Vagina (tissue), 2 donors: Measurements from ENCODE around the gene PDE4C. TPM values are rescaled to one million over a fixed set of nuclear protein-coding genes. Genes with fewer than 3 reads are reported as not detected.
A peak's percentile ranks its signal among the peaks of the same experiment; 100 is the strongest.

Experiments
- DNase-seq, 2 donors: peaks; one replicate each; pipeline ENCODE4 v3.0.0-alpha.2; 2017; ENCODE audit errors: extremely low spot score in 2 of 2
- H3K27ac ChIP-seq: fragments of 200-600 bp; sonication (generic); one replicate; pipeline ENCODE4 v1.5.1; 2019
- H3K27me3 ChIP-seq: fragments of 200-600 bp; sonication (generic); one replicate; pipeline ENCODE4 v1.5.1; 2019
- H3K36me3 ChIP-seq, 2 donors: fragments of 200-600 bp; sonication (generic); one replicate each; pipeline ENCODE4 v1.5.1; 2017 to 2019
- H3K4me1 ChIP-seq: fragments of 200-600 bp; sonication (generic); one replicate; pipeline ENCODE4 v1.5.1; 2019
- H3K4me3 ChIP-seq, 2 donors: fragments of 200-600 bp; sonication (generic); 1 replicate in 1 of 2; 2 replicates in 1 of 2; pipeline ENCODE4 v1.5.1; 2016 to 2019
- H3K9me3 ChIP-seq: fragments of 200-600 bp; sonication (generic); one replicate; pipeline ENCODE4 v1.5.1; 2019
- POLR2A ChIP-seq, 2 donors: fragments of 450-650 bp; IDR thresholded peaks; one replicate each; pipeline ENCODE4 v1.6.1; 2017; ENCODE audit warnings: antibody characterized with exemption in 2 of 2, mild to moderate bottlenecking in 2 of 2, moderate library complexity in 2 of 2
- POLR2AphosphoS5 ChIP-seq, 2 donors: sonication (generic); formaldehyde crosslinking; IDR thresholded peaks; one replicate each; pipeline ENCODE4 v1.9.0; 2017; ENCODE audit warnings: antibody characterized with exemption in 2 of 2, mild to moderate bottlenecking in 2 of 2, low read depth in 1 of 2; ENCODE audit not compliant: insufficient read depth in 1 of 2
- intact Hi-C: fragments of 100-400 bp; cut with DNase I; formaldehyde crosslinking; loops from one replicate; pipeline ENCODE4 v1.15.1; 2023
- total RNA-seq: library from RNA; depleted of rRNA; stranded (reverse); fragments of >200 nt; gene quantifications from one replicate; pipeline ENCODE4 v1.2.3, GENCODE V29; 2016
- TF ChIP-seq, protein P1 (sequence below), 3 experiments: fragments of 450-650 bp in 2 of 3; fragments of 200-600 bp in 1 of 3; sonication (generic) in 1 of 3; IDR thresholded peaks; one replicate each; pipeline ENCODE4 v1.5.1; 2017 to 2019; ENCODE audit warnings: antibody characterized with exemption in 3 of 3, mild to moderate bottlenecking in 2 of 3, moderate library complexity in 2 of 3

The PDE4C gene
- total RNA-seq, 1 donor from 2014 or later: 0.98 TPM

DNA sequence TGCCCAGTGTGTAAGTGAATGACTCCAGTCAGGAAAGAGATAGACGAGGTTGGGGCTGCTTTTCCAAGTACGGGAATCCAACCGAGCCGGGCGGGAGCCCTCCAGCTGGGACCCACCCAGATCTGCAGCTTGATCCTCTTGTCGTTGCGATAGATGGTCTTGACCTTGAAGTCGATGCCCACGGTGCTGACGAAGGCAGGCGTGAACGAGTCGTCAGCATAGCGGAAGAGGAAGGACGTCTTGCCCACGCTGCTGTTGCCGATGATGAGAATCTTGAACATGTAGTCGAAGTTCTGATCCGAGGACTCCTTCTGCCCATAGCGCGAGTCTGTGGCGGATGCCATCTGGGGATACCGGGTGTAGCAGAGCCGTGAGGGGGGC is 23.9 kb downstream of the PDE4C start:
- Histone ChIP-seq H3K27ac (no peak overlapping the region), H3K36me3 (peaks cover 0 to 18% of the 10 kb centered on the region in 2 donors), H3K4me3 (no peak overlapping the region), H3K27me3 (no peaks in the 10 kb centered on the region), H3K9me3 (no peaks in the 10 kb centered on the region), H3K4me1 (peaks cover 25% of the 10 kb centered on the region)
- no peak for DNase-seq
- intact Hi-C loops: loop anchor here (10.0 kb wide), 1 partner anchor 52 kb away; a partner anchor contains a TSS
- no peak for TF ChIP-seq POLR2AphosphoS5 (IDR thresholded peaks at IDR 0.05; ENCODE audit: insufficient read depth in 1 of 2, low read depth in 1 of 2)
- TF ChIP-seq, protein P1, sequence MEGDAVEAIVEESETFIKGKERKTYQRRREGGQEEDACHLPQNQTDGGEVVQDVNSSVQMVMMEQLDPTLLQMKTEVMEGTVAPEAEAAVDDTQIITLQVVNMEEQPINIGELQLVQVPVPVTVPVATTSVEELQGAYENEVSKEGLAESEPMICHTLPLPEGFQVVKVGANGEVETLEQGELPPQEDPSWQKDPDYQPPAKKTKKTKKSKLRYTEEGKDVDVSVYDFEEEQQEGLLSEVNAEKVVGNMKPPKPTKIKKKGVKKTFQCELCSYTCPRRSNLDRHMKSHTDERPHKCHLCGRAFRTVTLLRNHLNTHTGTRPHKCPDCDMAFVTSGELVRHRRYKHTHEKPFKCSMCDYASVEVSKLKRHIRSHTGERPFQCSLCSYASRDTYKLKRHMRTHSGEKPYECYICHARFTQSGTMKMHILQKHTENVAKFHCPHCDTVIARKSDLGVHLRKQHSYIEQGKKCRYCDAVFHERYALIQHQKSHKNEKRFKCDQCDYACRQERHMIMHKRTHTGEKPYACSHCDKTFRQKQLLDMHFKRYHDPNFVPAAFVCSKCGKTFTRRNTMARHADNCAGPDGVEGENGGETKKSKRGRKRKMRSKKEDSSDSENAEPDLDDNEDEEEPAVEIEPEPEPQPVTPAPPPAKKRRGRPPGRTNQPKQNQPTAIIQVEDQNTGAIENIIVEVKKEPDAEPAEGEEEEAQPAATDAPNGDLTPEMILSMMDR (IDR thresholded peaks at IDR 0.05): no peak
- TF ChIP-seq POLR2A (IDR thresholded peaks at IDR 0.05): no peak

DNA sequence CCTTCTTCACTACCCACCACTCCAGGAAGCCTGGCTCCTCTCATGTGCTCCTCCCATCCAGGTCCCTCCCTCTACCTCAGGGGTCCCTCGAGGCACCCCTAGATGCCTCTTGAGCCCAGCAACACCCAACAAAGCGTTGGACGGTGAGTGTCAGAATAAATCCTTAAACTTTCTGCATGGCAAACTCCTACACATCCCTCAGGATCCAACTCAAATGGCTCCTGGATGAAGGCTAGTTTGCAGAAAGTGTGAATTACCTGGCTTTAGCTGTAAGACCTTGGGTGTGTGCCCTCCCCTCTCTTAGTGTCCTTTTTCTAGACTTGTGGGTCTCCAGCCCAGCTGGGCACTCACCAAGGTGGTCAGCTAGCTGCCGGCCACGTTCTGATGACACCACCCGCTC is 27.9 kb downstream of the PDE4C start:
- intact Hi-C loops: no loop called here
- peaks cover 0 to 30% of the 10 kb centered on the region in 2 donors for H3K36me3 ChIP-seq
- TF ChIP-seq, protein P1 (IDR thresholded peaks at IDR 0.05): no peak
- TF ChIP-seq POLR2A (IDR thresholded peaks at IDR 0.05) (no peak), POLR2AphosphoS5 (IDR thresholded peaks at IDR 0.05; ENCODE audit: insufficient read depth in 1 of 2, low read depth in 1 of 2) (no peak)
- H3K4me3 ChIP-seq: no peak overlapping the region
- no peak overlapping the region for H3K27ac ChIP-seq
- H3K4me1 ChIP-seq: peaks cover 31% of the 10 kb centered on the region
- H3K9me3 ChIP-seq: no peaks in the 10 kb centered on the region
- DNase-seq: no peak
- no peaks in the 10 kb centered on the region for H3K27me3 ChIP-seq

DNA sequence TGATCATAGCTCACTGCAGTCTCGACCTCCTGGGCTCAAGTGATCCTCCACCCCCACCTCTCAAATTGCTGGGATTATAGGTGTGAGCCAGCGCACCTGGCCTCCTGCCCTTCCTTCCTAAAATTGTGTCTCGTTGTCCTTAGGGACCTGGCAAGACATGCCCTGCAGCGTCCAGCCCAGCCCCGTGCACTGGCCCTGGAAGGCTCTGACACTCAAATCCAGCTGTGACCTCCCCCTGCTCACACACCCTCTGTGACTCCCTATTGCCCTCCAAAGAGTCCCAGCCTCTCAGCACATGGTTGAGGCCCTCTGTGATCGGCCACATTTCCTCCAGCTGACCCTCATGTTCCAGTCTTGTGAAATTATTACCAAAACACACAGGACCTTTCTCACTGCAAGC is 28.3 kb downstream of the PDE4C start:
- Histone ChIP-seq H3K4me1 (peaks cover 28% of the 10 kb centered on the region), H3K27me3 (no peaks in the 10 kb centered on the region), H3K9me3 (no peaks in the 10 kb centered on the region), H3K36me3 (peaks cover 0 to 30% of the 10 kb centered on the region in 2 donors), H3K27ac (no peak overlapping the region), H3K4me3 (no peak overlapping the region)
- no peak for TF ChIP-seq POLR2AphosphoS5 (IDR thresholded peaks at IDR 0.05; ENCODE audit: insufficient read depth in 1 of 2, low read depth in 1 of 2)
- TF ChIP-seq POLR2A (IDR thresholded peaks at IDR 0.05): no peak
- TF ChIP-seq, protein P1 (IDR thresholded peaks at IDR 0.05): no peak
- DNase-seq: no peak
- intact Hi-C loops: no loop called here

DNA sequence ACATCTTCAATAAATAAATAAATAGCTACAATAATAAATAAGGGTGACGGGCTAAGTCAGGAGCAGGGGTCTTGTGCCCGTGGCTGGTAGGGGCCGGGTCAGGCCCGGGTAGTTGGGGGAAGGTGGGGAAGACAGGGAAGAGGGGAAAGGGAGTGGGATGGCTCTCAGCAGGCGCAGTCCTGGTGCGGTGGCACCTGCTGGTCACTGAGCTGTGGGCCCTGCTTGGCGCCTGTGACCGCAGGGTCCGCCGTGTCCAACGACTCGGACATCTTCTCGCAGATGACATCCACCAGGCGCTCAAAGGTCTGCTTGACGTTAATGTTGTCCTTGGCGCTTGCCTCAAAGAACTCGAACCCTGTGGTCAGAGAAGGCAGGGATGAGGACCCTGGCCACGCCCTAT is 28.9 kb downstream of the PDE4C start:
- H3K27me3 ChIP-seq: no peaks in the 10 kb centered on the region
- no peak overlapping the region for H3K27ac ChIP-seq
- H3K4me1 ChIP-seq: peaks cover 22% of the 10 kb centered on the region
- intact Hi-C loops: no loop called here
- peak in 1 of 2 donors; percentile 67 for DNase-seq
- H3K9me3 ChIP-seq: no peaks in the 10 kb centered on the region
- TF ChIP-seq POLR2A (IDR thresholded peaks at IDR 0.05) (no peak), POLR2AphosphoS5 (IDR thresholded peaks at IDR 0.05; ENCODE audit: insufficient read depth in 1 of 2, low read depth in 1 of 2) (no peak)
- TF ChIP-seq, protein P1 (IDR thresholded peaks at IDR 0.05): no peak
- peaks cover 0 to 30% of the 10 kb centered on the region in 2 donors for H3K36me3 ChIP-seq
- no peak overlapping the region for H3K4me3 ChIP-seq

DNA sequence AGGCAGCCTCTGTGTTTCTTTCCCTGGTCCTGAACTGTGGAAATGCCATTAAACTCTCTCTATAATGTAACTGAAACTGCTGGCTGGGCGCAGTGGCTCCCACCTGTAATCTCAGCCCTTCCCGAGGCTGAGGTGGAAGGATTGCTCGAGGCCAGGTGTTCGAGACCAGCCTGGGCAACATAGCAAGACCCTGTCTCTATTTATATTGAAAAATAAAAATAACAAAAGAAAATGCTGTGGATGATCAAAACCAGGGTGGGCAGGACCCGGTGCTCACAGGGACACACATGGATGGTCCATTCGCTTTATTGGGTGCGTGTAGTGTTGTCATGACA is 29.8 kb downstream of the PDE4C start:
- Histone ChIP-seq H3K36me3 (peaks cover 0 to 30% of the 10 kb centered on the region in 2 donors), H3K4me3 (no peak overlapping the region), H3K9me3 (no peaks in the 10 kb centered on the region), H3K27ac (no peak overlapping the region), H3K4me1 (peaks cover 25% of the 10 kb centered on the region), H3K27me3 (no peaks in the 10 kb centered on the region)
- no peak for TF ChIP-seq POLR2A (IDR thresholded peaks at IDR 0.05)
- TF ChIP-seq, protein P1 (IDR thresholded peaks at IDR 0.05): no peak
- TF ChIP-seq POLR2AphosphoS5 (IDR thresholded peaks at IDR 0.05; ENCODE audit: insufficient read depth in 1 of 2, low read depth in 1 of 2): no peak
- intact Hi-C loops: no loop called here
- peak in 1 of 2 donors; percentile 92 for DNase-seq
